Right lobe of liver (tissue), 6 donors: ENCODE measurements around the gene ADAMTSL2. TPM values are rescaled to one million over a fixed set of nuclear protein-coding genes. Genes with fewer than 3 reads are reported as not detected.

Source experiments
- ATAC-seq, 4 donors: fragments of 200-7000 bp; cut with Tn5 transposase; one replicate each; pipeline ENCODE4 v1.9.1; 2020; ENCODE audit warnings: mild to moderate bottlenecking in 4 of 4, moderate library complexity in 4 of 4
- DNase-seq, 3 donors: peaks; one replicate each; pipeline ENCODE4 v3.0.0-alpha.2; 2020
- H3K27ac ChIP-seq, 3 donors: fragments of 200-600 bp; one replicate each; pipeline ENCODE4 v1.8.0; 2022
- H3K27me3 ChIP-seq, 2 donors: fragments of 200-600 bp; one replicate each; pipeline ENCODE4 v1.8.0; 2022
- H3K36me3 ChIP-seq, 4 donors: fragments of 200-600 bp; sonication (generic) in 1 of 4; one replicate each; pipeline versions ENCODE4 v1.5.1 to v1.8.0; 2017 to 2022; ENCODE audit warnings: control low read depth in 1 of 4
- H3K4me1 ChIP-seq, 4 donors: fragments of 200-600 bp; sonication (generic) in 1 of 4; one replicate each; pipeline versions ENCODE4 v1.5.1 to v1.8.0; 2017 to 2022; ENCODE audit warnings: control low read depth in 1 of 4
- H3K4me3 ChIP-seq, 3 donors: fragments of 200-600 bp; one replicate each; pipeline ENCODE4 v1.8.0; 2022
- H3K9me3 ChIP-seq, 4 donors: fragments of 200-600 bp; sonication (generic) in 1 of 4; one replicate each; pipeline versions ENCODE4 v1.5.1 to v1.8.0; 2017 to 2022; ENCODE audit warnings: control low read depth in 1 of 4
- POLR2A ChIP-seq: fragments of 450-650 bp; IDR thresholded peaks from one replicate; pipeline ENCODE4 v1.6.1; 2017; ENCODE audit warnings: antibody characterized with exemption, mild to moderate bottlenecking
- WGBS: methylation state at CpG from one replicate; pipeline ENCODE4 v1.1.6; 2018; ENCODE audit warnings: low coverage, low lambda C conversion rate; ENCODE audit not compliant: insufficient coverage; ENCODE audit errors: missing lambda C conversion rate; 5-methylcytosine and 5-hydroxymethylcytosine counted together
- intact Hi-C, 2 donors: fragments of 100-400 bp; cut with DNase I; formaldehyde crosslinking; loops; one replicate each; pipeline versions ENCODE4 v1.11.2 to v1.14.1; 2022
- total RNA-seq, 6 experiments: library from RNA; depleted of rRNA in 2 of 6; stranded (reverse); fragments of >200 nt in 2 of 6; fragmentation: NEBNext Ultra II Directional in 3 of 6; extraction: Animal tissue kit (Norgen Biotek cat#: 25700) in 3 of 6; gene quantifications; one replicate each; pipeline versions ENCODE4 v1.1.0 to v1.2.4, GENCODE V29; 2016 to 2023
- TF ChIP-seq, protein P1 (sequence below), 4 donors: fragments of 200-600 bp in 3 of 4; fragments of 450-650 bp in 1 of 4; IDR thresholded peaks; one replicate each; pipeline versions ENCODE4 v1.5.1 to v1.8.0; 2016 to 2022; ENCODE audit warnings: antibody characterized with exemption in 4 of 4, mild to moderate bottlenecking in 2 of 4
- donor health status: DM: no; HTN: yes; CAD: no.
- donor health status: DM: no; HTN: no; CAD: no.
- donor health status: DM: no; HTN: no; CAD: no.
- donor health status: DM: no; HTN: yes; CAD: no.
- donor health status: DM: no; HTN: yes; CAD: no.

Gene ADAMTSL2
- total RNA-seq, 6 experiments from 2014 or later, result 9.2 to 24.8 (median 12.7) TPM

DNA sequence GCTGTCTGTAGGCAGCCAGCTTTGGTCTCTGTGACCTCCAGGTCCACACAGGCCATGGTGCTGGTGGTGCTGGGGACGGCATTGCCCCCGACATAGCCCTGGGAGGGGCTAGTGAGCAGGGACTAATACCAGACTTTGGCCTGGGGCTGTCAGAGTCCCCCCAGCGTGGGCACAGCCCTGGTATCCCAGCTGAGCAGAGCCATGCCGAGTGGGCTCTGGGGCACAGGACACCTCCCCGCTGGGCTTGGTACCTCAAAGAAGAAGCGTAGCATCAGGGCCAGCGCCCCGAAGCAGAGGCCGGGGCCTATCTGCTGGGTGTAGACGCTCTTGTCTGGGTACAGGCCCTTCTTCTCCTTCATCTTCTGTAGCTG, 19.3 kb upstream of the ADAMTSL2 start:
- Histone ChIP-seq H3K4me1 (peaks cover 0 to 7% (median under 1%) of the 10 kb centered on the region in 4 donors), H3K9me3 (no peaks in the 10 kb centered on the region), H3K27ac (no peak overlapping the region), H3K27me3 (no peaks in the 10 kb centered on the region), H3K36me3 (no peaks in the 10 kb centered on the region), H3K4me3 (no peak overlapping the region)
- no peak for ATAC-seq
- WGBS, result 95% methylated on average over 3 of the region's 10 CpGs
- intact Hi-C loops, result no loop called here
- TF ChIP-seq POLR2A, result no peak
- TF ChIP-seq, protein P1, sequence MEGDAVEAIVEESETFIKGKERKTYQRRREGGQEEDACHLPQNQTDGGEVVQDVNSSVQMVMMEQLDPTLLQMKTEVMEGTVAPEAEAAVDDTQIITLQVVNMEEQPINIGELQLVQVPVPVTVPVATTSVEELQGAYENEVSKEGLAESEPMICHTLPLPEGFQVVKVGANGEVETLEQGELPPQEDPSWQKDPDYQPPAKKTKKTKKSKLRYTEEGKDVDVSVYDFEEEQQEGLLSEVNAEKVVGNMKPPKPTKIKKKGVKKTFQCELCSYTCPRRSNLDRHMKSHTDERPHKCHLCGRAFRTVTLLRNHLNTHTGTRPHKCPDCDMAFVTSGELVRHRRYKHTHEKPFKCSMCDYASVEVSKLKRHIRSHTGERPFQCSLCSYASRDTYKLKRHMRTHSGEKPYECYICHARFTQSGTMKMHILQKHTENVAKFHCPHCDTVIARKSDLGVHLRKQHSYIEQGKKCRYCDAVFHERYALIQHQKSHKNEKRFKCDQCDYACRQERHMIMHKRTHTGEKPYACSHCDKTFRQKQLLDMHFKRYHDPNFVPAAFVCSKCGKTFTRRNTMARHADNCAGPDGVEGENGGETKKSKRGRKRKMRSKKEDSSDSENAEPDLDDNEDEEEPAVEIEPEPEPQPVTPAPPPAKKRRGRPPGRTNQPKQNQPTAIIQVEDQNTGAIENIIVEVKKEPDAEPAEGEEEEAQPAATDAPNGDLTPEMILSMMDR (IDR thresholded peaks at IDR 0.05), result no peak
- DNase-seq, result no peak

DNA sequence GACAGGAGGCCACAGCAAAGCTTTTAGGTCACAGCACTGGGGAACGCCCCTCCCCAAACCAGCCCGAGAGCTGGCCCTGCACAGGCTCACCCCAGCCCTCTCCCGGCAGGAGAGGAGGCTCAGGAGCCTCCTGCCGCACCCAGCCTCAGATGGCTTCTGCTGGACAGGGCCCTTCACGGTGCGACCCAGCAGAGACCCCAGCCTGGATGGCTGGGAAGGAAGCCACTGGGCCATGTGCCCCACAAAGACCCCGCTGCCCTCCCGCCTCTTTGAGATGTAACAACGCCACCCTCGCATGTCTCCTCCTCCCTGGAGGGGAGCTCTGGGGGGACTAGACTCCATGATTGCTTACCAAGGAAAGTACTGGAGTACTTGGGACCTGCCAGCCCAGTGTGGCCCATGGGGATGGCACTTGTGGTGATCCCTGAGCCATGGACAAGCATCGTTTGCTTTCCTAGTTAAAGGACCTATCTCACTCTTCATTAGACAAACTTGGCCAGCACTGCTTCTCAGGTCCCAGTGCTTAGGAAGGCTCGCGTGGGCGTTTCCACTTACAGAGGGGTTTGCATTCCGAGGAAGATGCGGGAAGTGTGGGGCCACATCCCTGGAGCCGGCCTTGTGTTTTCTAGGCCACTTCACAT, 18.8 kb upstream of the ADAMTSL2 start:
- Histone ChIP-seq H3K27ac (no peak overlapping the region), H3K9me3 (no peaks in the 10 kb centered on the region), H3K4me1 (peaks cover 0 to 12% (median 3%) of the 10 kb centered on the region in 4 donors), H3K4me3 (no peak overlapping the region), H3K27me3 (no peaks in the 10 kb centered on the region), H3K36me3 (no peaks in the 10 kb centered on the region)
- 100% methylated on average over 4 of the region's 17 CpGs for WGBS
- intact Hi-C loops, result no loop called here
- TF ChIP-seq POLR2A, result no peak
- TF ChIP-seq, protein P1 (IDR thresholded peaks at IDR 0.05), result no peak
- no peak for DNase-seq
- no peak for ATAC-seq

DNA sequence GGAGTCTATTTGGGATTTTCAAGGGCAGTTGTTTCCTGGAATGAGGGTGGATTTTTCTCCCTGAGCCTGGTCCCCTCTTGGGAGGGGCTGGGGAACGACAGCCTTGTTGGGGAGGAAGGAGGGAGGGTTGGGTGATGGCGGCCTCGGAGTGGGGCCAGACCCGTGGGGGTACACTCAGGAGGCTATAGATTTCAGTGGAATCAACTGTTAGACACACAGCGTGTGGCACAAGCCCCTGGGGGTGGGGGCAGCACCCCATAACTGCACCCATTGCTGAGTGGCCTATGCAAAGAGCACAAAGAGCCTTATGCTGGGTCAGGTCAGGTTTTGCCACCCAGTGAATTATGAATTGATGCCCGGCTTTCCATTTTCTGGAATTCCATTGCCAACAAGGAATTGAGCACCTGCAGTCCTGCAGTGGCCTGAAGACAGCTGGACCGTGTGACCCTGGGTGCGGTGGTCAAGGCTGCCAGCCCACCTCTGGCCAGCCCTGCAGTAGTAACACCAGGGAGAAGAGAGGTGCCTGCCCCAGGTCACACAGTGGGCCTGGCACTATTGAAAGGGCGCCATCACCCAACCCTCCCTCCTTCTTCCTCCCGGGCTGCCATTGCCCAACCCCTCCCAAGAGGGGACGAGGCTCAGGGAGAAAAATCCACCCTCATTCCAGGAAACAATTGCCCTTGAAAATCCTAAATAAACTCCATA, 18.1 kb upstream of the ADAMTSL2 start:
- no CpG with 5 or more reads among the region's 11 CpGs for WGBS
- no peak for DNase-seq

DNA sequence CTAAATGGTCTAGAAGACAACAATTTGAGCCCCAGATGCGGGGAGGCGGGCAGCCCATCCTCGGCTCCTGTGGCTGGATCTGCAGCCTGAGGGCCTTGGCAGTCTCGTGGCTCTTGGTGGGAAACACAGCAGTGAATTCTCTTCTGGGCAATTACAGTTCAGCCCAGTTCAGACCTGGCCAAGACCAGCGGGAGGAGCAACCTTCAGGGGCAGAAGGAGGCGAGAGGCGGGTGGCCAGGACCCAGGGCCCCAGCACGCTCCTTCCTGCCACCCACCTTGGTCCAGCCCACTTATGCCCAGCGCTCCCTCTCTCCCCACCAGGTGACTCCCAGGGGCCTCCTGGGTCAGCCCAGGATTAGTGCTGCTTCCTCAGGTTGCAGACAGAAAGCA, 17.5 kb upstream of the ADAMTSL2 start:
- no peak for ATAC-seq
- no peak overlapping the region for H3K4me3 ChIP-seq
- no peaks in the 10 kb centered on the region for H3K36me3 ChIP-seq
- intact Hi-C loops, result no loop called here
- WGBS, result 85% methylated on average over 4 of the region's 9 CpGs
- H3K27me3 ChIP-seq, result no peaks in the 10 kb centered on the region
- no peak for DNase-seq
- no peak for TF ChIP-seq POLR2A
- TF ChIP-seq, protein P1 (IDR thresholded peaks at IDR 0.05), result no peak
- peaks cover 0 to 20% (median 9%) of the 10 kb centered on the region in 4 donors for H3K4me1 ChIP-seq
- no peak overlapping the region for H3K27ac ChIP-seq
- no peaks in the 10 kb centered on the region for H3K9me3 ChIP-seq

More for the DNA sequence above, 18.1 kb upstream of the ADAMTSL2 start:
- Histone ChIP-seq H3K4me1 (peaks cover 0 to 15% (median 7%) of the 10 kb centered on the region in 4 donors), H3K36me3 (no peaks in the 10 kb centered on the region), H3K27ac (no peak overlapping the region), H3K9me3 (no peaks in the 10 kb centered on the region), H3K27me3 (no peaks in the 10 kb centered on the region), H3K4me3 (no peak overlapping the region)
- no peak for ATAC-seq
- intact Hi-C loops, result no loop called here
- TF ChIP-seq, protein P1 (IDR thresholded peaks at IDR 0.05), result no peak
- TF ChIP-seq POLR2A, result no peak
